ENCODE results near the gene LRFN2.

Gene LRFN2

GRCh38 chr6:40369042-40369441, 218.1 kb downstream of the LRFN2 start:
- DNase-seq, result no peak

- no peak for DNase-seq
Measured at GRCh38 chr6:40362859-40363258, 224.3 kb downstream of the LRFN2 start.

- DNase-seq, result no peak
Measured at GRCh38 chr6:40359808-40360207, 227.4 kb downstream of the LRFN2 start.

DNA sequence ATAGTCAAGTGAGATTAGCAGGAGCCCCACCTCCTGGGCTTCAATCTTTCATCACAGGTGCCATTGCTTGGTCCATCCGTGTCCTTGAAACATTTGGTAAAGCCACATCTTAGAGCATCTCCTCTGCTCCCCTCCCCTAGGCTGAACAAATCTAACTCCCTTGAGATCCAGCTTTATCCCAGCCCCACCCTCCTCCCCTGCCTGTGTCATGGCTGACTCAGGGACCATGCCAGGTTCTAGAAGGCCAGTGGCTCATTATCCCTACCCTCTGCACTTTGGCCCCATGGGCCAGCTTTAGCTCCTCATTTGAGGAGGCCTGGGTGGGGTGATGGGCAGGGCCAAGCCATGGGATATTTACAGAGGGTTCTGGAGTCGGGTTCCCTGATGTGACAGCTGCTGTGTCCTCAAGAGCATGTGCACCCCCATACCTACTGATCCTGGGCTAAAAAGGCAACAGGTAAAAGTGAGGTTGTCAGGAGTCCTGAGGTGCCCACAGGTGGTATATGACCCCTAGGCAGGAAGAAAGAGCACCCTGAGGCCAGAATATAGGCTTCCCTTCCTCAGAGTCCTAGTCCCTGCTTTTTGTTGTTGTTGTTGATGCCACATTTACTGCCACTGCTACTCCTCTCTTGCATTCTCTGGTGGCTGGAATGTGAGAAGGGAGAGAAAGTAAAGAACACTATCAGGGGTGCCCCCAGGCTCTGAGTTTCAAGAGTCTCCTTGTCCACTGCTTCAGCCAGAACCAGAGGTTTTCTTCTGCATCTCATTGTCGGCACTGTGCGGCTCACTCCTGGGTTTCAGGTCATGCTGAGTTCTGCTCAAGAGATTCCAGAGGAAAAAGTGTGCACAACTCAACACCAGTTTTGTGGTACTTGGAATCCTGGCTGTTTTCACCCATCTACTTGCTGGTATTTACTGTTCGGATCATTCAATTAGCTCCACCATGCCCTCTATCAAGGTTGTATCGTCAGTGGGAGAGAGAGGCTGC, 228.4 kb downstream of the LRFN2 start:
- no peak for DNase-seq

- DNase-seq, result no peak
Measured at GRCh38 chr6:40356242-40356910, 230.8 kb downstream of the LRFN2 start.

- DNase-seq, result no peak
Measured at GRCh38 chr6:40355532-40355931, 231.6 kb downstream of the LRFN2 start.

DNA sequence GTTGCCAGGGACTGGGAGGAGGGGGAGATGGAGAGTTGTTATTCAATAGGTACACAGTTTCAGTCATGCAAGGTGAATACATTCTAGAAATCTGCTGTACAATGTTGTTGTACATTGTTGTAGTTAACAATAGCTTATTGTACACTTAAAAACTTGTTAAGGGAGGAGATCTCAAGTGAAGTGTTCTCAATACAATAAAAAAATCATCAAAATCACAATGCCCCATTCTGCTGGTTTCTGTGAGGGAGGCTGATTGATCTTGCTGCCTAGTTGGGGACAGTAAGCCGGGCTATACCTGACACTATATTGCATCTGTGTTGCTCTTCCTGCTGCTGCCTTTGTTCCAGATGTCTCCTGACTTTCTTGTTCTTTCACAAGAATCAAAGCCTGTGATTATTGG, 232.1 kb downstream of the LRFN2 start:
- DNase-seq, result no peak

DNA sequence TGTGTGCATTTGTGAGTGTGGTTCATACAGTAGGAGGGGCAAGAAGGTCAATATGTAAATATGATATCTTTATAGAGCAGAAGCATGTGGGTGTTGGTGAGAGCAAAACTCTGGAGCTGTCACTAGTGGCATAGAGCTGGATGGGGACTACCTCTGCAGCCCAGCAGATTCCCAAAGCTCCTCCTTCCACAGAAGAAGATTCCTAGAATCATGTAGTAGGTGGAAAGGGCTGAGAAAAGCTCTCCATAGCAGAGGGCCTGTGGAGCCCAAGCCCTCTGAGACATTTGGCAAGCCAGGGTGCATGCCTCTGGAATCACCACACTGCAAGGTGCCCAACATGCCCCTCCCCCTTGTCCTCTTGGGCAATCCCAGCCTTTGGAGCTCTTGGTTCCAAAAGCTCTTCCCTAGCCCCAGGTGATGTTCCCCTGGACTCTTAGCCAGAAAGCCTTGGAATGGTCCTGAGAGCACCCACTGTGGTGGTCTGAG, 233.2 kb downstream of the LRFN2 start:
- DNase-seq, result no peak

- DNase-seq, result no peak
Measured at GRCh38 chr6:40353197-40353966, 233.8 kb downstream of the LRFN2 start.

GRCh38 chr6:40352527-40353170, 234.5 kb downstream of the LRFN2 start:
- no peak for DNase-seq

- DNase-seq, result no peak
Measured at GRCh38 chr6:40352006-40352405, 235.2 kb downstream of the LRFN2 start.

GRCh38 chr6:40350747-40351217, 236.4 kb downstream of the LRFN2 start:
- no peak for DNase-seq

- no peak for DNase-seq
Measured at GRCh38 chr6:40349901-40350746, 237.0 kb downstream of the LRFN2 start.

DNA sequence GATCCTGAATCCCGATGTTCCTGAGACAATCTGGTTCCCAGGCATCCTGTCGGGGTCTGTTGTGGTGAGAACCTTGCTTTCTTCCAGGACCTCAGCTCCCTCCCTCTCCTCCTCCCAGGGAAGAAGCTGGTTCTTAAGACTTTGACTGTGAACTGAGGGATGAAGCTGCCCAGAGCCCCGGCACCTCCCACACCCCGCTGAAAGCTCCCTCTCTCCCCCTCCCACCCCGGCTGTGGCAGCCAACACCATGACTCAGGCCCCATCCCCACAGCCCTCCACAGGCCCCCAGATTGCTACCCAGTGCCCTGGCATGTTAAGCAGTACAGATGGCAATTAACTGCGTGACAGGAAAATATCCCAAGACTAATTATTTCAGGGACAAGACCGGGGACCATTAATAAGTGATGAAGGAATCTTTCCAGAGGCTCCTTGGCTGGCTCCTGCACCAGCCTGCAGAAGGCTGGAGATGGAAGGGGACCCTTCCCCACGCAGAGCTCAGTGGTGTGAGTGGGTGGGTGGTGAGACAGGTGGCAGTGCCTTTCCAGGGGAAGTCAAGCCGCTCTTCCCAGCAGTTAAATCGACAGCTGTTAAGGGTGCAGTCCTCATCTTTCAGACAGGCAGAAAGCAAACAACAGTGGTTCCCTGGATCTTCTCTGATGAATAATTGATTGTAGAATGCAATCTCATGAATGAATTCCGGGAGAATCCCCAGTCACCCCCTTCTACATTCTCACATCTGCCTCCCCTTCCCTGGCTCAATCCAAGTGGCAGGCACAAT, 237.9 kb downstream of the LRFN2 start:
- DNase-seq, result no peak

- no peak for DNase-seq
Measured at GRCh38 chr6:40348591-40348990, 238.6 kb downstream of the LRFN2 start.

GRCh38 chr6:40347571-40348011, 239.6 kb downstream of the LRFN2 start:
- no peak for DNase-seq

- no peak for DNase-seq
Measured at GRCh38 chr6:40346246-40346645, 240.9 kb downstream of the LRFN2 start.

DNA sequence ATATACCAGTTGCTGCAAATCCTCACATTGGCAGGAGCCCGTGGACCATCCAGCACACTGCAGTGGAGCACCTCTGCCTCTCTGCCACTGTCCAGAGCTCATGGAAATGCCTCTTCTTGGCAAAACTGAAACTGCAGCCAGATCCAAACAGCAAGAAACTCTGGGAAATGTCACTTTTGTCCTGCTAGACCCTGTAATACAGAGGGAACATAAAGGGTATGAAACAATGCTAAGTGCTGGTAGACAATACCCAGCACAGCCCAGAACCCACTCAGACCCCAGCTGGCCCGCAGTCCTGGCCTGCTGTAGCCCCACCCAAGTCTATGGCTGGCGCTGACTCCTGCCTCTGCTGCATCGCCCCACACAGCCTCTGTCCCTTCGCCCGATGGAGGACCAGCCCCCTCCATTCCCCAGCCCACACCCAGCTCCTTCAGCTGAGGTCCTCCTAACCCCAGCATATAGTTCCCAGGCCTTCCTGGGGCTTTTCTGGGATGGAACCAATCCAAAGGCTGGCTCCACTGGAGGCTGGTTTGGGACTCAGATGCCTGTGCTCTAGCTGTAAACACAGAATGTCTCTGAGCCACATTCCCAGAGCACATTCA, 242.5 kb downstream of the LRFN2 start:
- no peak for DNase-seq

GRCh38 chr6:40343877-40344565, 243.1 kb downstream of the LRFN2 start:
- DNase-seq, result no peak

All from effector CD4-positive, alpha-beta T cell (primary cell).